Measurements from ENCODE around the gene RIPOR2. TPM values are rescaled to one million over a fixed set of nuclear protein-coding genes. Genes with fewer than 3 reads are reported as not detected.
A peak's percentile ranks its signal among the peaks of the same experiment; 100 is the strongest.

RIPOR2 gene
- total RNA-seq, 1 donor from 2014 or later = 38.0 TPM

DNA sequence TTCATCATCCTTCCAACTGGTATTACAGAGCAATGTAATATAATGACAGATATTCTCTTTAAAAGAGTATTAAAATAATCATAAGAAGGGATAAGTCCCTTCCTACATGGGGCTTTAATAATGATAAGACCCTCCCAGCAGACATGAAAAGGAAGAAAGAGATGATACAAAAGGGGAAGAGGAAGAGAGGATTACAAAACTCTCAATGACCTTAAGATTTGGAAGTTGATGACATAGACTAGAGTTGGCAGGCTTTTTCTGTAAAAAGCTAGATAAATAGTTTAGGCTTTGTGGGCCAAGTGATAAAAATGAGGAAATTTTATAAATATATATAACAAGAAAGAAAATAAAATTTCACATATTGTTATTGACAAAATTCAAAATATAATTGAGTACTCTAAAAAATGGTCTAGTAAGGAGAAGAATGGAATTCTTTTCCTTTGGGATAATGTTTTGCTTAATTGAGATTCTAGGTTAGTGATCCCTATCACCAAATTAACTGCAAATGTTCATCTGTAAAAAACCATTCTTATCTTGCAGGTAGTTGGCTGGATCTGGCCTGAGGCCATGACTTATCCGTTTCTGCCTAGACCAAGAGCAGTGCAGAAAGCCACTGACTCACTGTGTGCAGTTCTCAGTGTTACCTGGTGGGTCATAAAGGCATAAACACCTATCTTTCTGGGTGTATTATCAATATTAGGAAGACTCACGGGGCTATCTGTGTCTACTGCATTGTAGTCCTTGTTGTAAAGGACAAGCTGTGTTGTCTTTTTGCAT is 11.0 kb downstream of the RIPOR2 start:
- H3K4me1 ChIP-seq = peaks cover 13% of the 10 kb centered on the region
- no peak for DNase-seq
- H3K4me3 ChIP-seq = no peak overlapping the region
- H3K27me3 ChIP-seq (ENCODE audit: low read depth) = no peaks in the 10 kb centered on the region
- TF ChIP-seq, protein P1, sequence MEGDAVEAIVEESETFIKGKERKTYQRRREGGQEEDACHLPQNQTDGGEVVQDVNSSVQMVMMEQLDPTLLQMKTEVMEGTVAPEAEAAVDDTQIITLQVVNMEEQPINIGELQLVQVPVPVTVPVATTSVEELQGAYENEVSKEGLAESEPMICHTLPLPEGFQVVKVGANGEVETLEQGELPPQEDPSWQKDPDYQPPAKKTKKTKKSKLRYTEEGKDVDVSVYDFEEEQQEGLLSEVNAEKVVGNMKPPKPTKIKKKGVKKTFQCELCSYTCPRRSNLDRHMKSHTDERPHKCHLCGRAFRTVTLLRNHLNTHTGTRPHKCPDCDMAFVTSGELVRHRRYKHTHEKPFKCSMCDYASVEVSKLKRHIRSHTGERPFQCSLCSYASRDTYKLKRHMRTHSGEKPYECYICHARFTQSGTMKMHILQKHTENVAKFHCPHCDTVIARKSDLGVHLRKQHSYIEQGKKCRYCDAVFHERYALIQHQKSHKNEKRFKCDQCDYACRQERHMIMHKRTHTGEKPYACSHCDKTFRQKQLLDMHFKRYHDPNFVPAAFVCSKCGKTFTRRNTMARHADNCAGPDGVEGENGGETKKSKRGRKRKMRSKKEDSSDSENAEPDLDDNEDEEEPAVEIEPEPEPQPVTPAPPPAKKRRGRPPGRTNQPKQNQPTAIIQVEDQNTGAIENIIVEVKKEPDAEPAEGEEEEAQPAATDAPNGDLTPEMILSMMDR (IDR thresholded peaks at IDR 0.05) = no peak
- intact Hi-C loops (cut with DNase I) = no loop called here
- H3K36me3 ChIP-seq = no peaks in the 10 kb centered on the region
- no peak overlapping the region for H3K27ac ChIP-seq
- H3K9me3 ChIP-seq = no peaks in the 10 kb centered on the region
- ATAC-seq = no peak

DNA sequence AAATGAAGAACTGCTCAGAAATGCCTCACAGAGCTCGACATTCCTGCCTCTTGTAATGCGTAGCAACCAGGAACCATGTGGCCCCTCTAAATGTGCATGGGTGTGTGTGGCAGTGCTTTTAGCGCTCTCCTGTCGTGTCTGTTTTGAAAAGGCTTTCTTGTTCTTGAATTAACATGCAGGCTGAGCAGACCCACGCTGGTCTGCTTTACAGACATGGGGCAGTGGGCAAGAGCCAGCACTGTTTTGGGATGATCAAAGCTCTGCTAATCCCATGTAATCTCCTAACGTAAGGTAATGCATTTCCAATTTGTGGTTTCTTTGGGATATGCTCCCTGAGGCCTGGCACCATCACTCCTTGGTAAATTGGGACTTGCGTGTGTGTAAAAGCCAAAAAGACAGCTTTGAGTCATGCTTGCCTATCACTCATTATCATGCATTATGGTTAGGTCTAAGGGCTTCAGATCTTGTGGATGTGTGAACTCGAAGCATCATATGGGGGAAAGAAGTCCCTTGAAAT is 11.8 kb downstream of the RIPOR2 start:
- ATAC-seq (no peak), DNase-seq (no peak)
- Histone ChIP-seq H3K36me3 (no peaks in the 10 kb centered on the region), H3K4me1 (peaks cover 7% of the 10 kb centered on the region), H3K27ac (no peak overlapping the region), H3K4me3 (no peak overlapping the region), H3K27me3 (ENCODE audit: low read depth) (no peaks in the 10 kb centered on the region), H3K9me3 (no peaks in the 10 kb centered on the region)
- TF ChIP-seq, protein P1 (IDR thresholded peaks at IDR 0.05) = no peak
- intact Hi-C loops (cut with DNase I) = no loop called here

DNA sequence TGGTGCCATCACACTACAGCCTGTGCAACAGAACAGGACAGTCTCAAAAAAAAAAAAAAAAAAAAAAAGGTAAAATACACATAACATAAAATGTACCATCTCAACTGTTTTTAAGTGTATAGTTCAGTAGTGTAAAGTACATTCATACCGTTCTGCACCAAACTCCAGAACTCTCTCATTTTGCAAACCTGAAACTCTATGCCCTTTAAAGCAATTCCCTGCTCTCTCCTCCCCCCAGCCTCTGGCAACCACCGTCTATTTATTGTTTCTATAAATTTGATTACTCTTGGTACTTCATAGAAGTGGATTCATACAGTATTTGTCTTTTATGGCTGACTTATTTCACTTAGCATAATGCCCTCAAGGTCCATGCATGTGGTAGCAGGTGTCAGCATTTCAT is 12.9 kb downstream of the RIPOR2 start:
- H3K4me1 ChIP-seq = peaks cover 8% of the 10 kb centered on the region
- DNase-seq = no peak
- H3K27ac ChIP-seq = no peak overlapping the region
- H3K27me3 ChIP-seq (ENCODE audit: low read depth) = no peaks in the 10 kb centered on the region
- intact Hi-C loops (cut with DNase I) = no loop called here
- H3K4me3 ChIP-seq = no peak overlapping the region
- H3K36me3 ChIP-seq = no peaks in the 10 kb centered on the region
- no peak for ATAC-seq
- H3K9me3 ChIP-seq = no peaks in the 10 kb centered on the region
- TF ChIP-seq, protein P1 (IDR thresholded peaks at IDR 0.05) = no peak

DNA sequence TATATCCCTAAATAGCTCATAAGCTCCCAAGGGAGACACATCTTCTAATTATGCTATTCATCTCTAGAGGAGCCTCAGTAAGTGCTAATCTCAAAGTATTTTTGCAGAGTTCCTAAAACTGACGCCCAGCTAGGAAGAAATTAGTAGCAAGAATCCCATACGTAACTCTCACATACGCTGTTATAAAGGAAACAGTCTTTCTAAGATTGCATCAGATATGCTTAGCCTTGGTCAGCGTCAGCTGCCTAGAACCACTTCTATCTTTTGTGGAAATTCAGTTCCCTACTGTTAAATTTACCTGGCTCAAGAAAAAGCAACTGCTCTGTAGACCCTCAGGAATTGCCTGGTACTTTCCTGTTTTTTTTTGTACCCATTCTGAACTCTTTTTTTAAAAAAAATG is 13.6 kb downstream of the RIPOR2 start:
- no peaks in the 10 kb centered on the region for H3K36me3 ChIP-seq
- no peak overlapping the region for H3K4me3 ChIP-seq
- TF ChIP-seq, protein P1 (IDR thresholded peaks at IDR 0.05) = no peak
- DNase-seq (no peak), ATAC-seq (peak; percentile 25 to 40)
- H3K9me3 ChIP-seq = no peaks in the 10 kb centered on the region
- no peak overlapping the region for H3K27ac ChIP-seq
- intact Hi-C loops (cut with DNase I) = no loop called here
- H3K4me1 ChIP-seq = peaks cover 8% of the 10 kb centered on the region
- H3K27me3 ChIP-seq (ENCODE audit: low read depth) = no peaks in the 10 kb centered on the region

DNA sequence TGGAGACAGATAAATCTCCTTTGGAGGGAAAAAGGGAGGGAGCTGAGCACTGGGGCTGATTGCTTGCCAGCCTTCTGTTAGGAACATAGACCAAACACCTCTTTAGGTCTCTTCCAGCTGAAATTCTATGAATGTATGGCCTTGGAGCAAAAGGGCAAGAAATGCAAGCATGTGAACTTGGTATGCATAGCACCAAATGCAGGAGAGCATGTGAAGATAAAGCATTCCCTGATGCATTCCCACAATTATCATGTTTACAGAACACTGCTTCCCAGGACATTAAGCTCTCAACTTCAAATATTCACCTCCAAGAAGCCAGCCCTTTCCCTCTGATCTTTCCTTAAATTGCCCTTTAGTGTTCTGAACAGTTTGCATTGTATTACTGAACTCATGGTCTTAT is 15.6 kb downstream of the RIPOR2 start:
- Histone ChIP-seq H3K9me3 (no peaks in the 10 kb centered on the region), H3K4me1 (peaks cover 4% of the 10 kb centered on the region), H3K36me3 (no peaks in the 10 kb centered on the region), H3K27ac (no peak overlapping the region), H3K27me3 (ENCODE audit: low read depth) (no peaks in the 10 kb centered on the region), H3K4me3 (no peak overlapping the region)
- DNase-seq (no peak), ATAC-seq (no peak)
- TF ChIP-seq, protein P1 (IDR thresholded peaks at IDR 0.05) = no peak
- intact Hi-C loops (cut with DNase I) = no loop called here

Data from lower lobe of right lung (tissue), 2 donors.